MM.1S (cell line): Measurements from ENCODE around the gene PPP4C.

ENCODE experiments used
- EZH2 ChIP-seq: fragments of 300-600 bp; sonication (generic); optimal IDR thresholded peaks from 2 replicates; pipeline ENCODE3; 2017; ENCODE audit warnings: low read depth, mild to moderate bottlenecking, antibody characterized with exemption, low read length, mixed read lengths
- EZH2phosphoT487 ChIP-seq: fragments of 300-600 bp; sonication (generic); IDR thresholded peaks from 2 replicates; pipeline ENCODE4 v1.6.1; 2018; ENCODE audit warnings: antibody characterized with exemption, low read length
- TF ChIP-seq, protein P1 (sequence below): fragments of 300-600 bp; sonication (generic); IDR thresholded peaks from 2 replicates; pipeline ENCODE4 v1.5.1; 2016; ENCODE audit warnings: antibody characterized with exemption, low read length, mixed read lengths

DNA sequence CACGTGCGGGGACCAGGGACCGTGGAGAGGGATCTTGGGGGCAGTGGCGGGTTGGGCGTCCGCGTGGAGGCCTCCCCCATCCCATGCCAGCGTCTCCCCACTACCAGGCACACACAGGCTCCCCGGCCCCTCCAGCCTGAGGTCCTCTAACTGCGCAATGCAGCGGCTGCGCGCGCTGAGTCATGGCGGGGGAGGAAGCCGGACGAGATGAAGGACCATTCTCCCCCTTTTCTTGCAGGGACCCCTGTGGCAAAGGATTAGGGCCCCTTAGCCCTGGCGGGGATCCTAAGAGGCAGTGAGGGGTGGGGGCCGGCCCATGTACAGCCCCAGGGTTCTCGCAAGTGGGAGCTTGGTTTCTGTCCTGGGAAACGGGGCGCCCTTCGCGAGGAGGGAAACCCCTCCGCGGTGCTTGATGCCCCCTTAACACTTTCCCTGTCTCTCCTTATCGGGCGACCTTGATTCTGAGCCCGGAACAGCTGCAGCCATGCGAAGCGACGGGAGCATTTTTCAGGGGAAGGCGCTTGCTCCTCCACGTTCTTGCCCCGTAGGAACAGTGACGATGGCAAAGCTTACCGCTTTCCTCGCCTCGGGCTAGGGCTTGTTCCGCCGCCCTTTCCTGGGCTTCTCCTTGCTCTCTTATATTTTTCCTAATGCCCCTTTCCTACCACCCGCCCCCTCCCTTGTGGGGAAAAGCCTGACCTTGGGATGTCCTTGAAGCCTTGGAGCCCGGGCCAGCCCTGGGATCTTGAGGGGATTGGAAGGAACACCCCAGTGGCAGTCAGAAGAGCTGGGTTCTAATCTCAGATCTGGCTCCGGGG, 9.6 kb upstream of the PPP4C start:
- TF ChIP-seq, protein P1, sequence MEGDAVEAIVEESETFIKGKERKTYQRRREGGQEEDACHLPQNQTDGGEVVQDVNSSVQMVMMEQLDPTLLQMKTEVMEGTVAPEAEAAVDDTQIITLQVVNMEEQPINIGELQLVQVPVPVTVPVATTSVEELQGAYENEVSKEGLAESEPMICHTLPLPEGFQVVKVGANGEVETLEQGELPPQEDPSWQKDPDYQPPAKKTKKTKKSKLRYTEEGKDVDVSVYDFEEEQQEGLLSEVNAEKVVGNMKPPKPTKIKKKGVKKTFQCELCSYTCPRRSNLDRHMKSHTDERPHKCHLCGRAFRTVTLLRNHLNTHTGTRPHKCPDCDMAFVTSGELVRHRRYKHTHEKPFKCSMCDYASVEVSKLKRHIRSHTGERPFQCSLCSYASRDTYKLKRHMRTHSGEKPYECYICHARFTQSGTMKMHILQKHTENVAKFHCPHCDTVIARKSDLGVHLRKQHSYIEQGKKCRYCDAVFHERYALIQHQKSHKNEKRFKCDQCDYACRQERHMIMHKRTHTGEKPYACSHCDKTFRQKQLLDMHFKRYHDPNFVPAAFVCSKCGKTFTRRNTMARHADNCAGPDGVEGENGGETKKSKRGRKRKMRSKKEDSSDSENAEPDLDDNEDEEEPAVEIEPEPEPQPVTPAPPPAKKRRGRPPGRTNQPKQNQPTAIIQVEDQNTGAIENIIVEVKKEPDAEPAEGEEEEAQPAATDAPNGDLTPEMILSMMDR = no peak
- TF ChIP-seq EZH2 (no peak), EZH2phosphoT487 (no peak)
